Activated CD8-positive, alpha-beta memory T cell treated with anti-CD3 and anti-CD28 coated beads for 36 hours (primary cell): ENCODE results near the gene AGO4. TPM values are rescaled to one million over a fixed set of nuclear protein-coding genes. Genes with fewer than 3 reads are reported as not detected.
"Not testable (repeated sequence)": the region's sequence is repeated elsewhere in the genome, so short reads cannot be mapped to it uniquely, and the experiment has no call there.

Experiments used
- CTCF ChIA-PET: fragments of 350-600 bp; sonication (Branson Sonifier 250); formaldehyde crosslinking; loops from one replicate; lab custom pipeline; 2021; ENCODE audit warnings: antibody characterized with exemption; lab: Charles Lee
- POLR2A ChIA-PET: fragments of 350-600 bp; sonication (Branson Sonifier 250); formaldehyde crosslinking; loops from one replicate; lab custom pipeline; 2021; ENCODE audit warnings: antibody characterized with exemption; lab: Charles Lee
- total RNA-seq, 2 experiments: library from RNA; stranded (reverse); gene quantifications; one replicate each; pipeline ENCODE4 v1.2.3, GENCODE V29; 2021

Gene AGO4
- 1 to 10 TPM; 5.7 to 7.3 TPM for total RNA-seq

GRCh38 chr1:35807614-35808449, at the start of gene AGO4:
Gene AGO4 (plus strand): TSS chr1:35808016. CDS start chr1:35808417, 401 bp downstream.
- ChIA-PET CTCF (no interaction called here), POLR2A (interaction anchor here (0.6 to 1.1 kb wide), 2 partner anchors 38 to 364 kb away, joined by 3 to 4 read pairs; partner anchors contain the start of gene CLSPN)

GRCh38 chr1:35762141-35762540, 45.7 kb upstream of the AGO4 start:
- CTCF ChIA-PET, result interaction anchor here (1.0 kb wide), 1 partner anchor 194 kb away, joined by 3 read pairs; no protein-coding TSS in a partner anchor
- POLR2A ChIA-PET, result no interaction called here

GRCh38 chr1:35763201-35763600, 44.6 kb upstream of the AGO4 start:
- ChIA-PET POLR2A (no interaction called here), CTCF (interaction anchor here (1.6 kb wide), 1 partner anchor 47 kb away, joined by 4 read pairs; no protein-coding TSS in a partner anchor)

GRCh38 chr1:35764283-35764682, 43.5 kb upstream of the AGO4 start:
- ChIA-PET POLR2A (no interaction called here), CTCF (interaction anchor here (1.6 kb wide), 1 partner anchor 48 kb away, joined by 4 read pairs; no protein-coding TSS in a partner anchor)

GRCh38 chr1:35768350-35769187, 39.2 kb upstream of the AGO4 start:
- CTCF ChIA-PET, result interaction anchor here (0.9 to 4.6 kb wide), 7 partner anchors 41 to 317 kb away, joined by 3 to 11 read pairs (median 4); no protein-coding TSS in a partner anchor

GRCh38 chr1:35769188-35769758, 38.5 kb upstream of the AGO4 start:
- ChIA-PET POLR2A (interaction anchor here (0.5 to 1.5 kb wide), 13 partner anchors 9 to 737 kb away, joined by 3 to 11 read pairs (median 3); partner anchors contain the start of gene AGO4), CTCF (interaction anchor here (0.8 to 4.6 kb wide), 9 partner anchors 11 to 318 kb away, joined by 3 to 11 read pairs (median 4); no protein-coding TSS in a partner anchor)

More at GRCh38 chr1:35768350-35769187, 39.2 kb upstream of the AGO4 start:
- POLR2A ChIA-PET, result interaction anchor here (0.5 to 1.5 kb wide), 12 partner anchors 8 to 736 kb away, joined by 3 to 11 read pairs (median 3); partner anchors contain the start of gene AGO4

GRCh38 chr1:35773711-35774110, 34.1 kb upstream of the AGO4 start:
- ChIA-PET POLR2A (interaction anchor here (0.7 kb wide), 1 partner anchor 216 kb away, joined by 4 read pairs; the partner anchor contains the start of genes KIAA0319L and NCDN), CTCF (interaction anchor here (1.5 to 2.1 kb wide), 3 partner anchors 58 to 209 kb away, joined by 3 to 8 read pairs (median 6); no protein-coding TSS in a partner anchor)

- POLR2A ChIA-PET, result interaction anchor here (0.6 to 0.7 kb wide), 2 partner anchors 196 to 472 kb away, joined by 3 read pairs; no protein-coding TSS in a partner anchor
- CTCF ChIA-PET, result interaction anchor here (0.9 to 1.5 kb wide), 2 partner anchors 197 to 211 kb away, joined by 3 to 4 read pairs; no protein-coding TSS in a partner anchor
These were observed 31.6 kb upstream of the AGO4 start for GRCh38 chr1:35776172-35776571.

GRCh38 chr1:35777109-35777508, 30.7 kb upstream of the AGO4 start:
- ChIA-PET POLR2A (interaction anchor here (0.5 to 0.7 kb wide), 2 partner anchors 58 to 423 kb away, joined by 4 to 15 read pairs; no protein-coding TSS in a partner anchor), CTCF (interaction anchor here (0.9 to 1.5 kb wide), 2 partner anchors 198 to 212 kb away, joined by 3 to 4 read pairs; no protein-coding TSS in a partner anchor)

- ChIA-PET POLR2A (no interaction called here), CTCF (no interaction called here)
These were observed 24.7 kb upstream of the AGO4 start for GRCh38 chr1:35783055-35783583.

- CTCF ChIA-PET, result not testable (repeated sequence)
- POLR2A ChIA-PET, result interaction anchor here (0.5 kb wide), 1 partner anchor 65 kb away, joined by 3 read pairs; no protein-coding TSS in a partner anchor
These were observed 23.5 kb upstream of the AGO4 start for GRCh38 chr1:35784364-35784763.

GRCh38 chr1:35788139-35788538, 19.7 kb upstream of the AGO4 start:
- POLR2A ChIA-PET, result no interaction called here
- CTCF ChIA-PET, result no interaction called here

GRCh38 chr1:35790670-35791069, 17.1 kb upstream of the AGO4 start:
- ChIA-PET POLR2A (no interaction called here), CTCF (no interaction called here)

- ChIA-PET POLR2A (no interaction called here), CTCF (no interaction called here)
These were observed 12.5 kb upstream of the AGO4 start for GRCh38 chr1:35795295-35795694.

GRCh38 chr1:35797380-35797779, 10.4 kb upstream of the AGO4 start:
- ChIA-PET POLR2A (no interaction called here), CTCF (no interaction called here)

- POLR2A ChIA-PET, CTCF ChIA-PET: not testable (repeated sequence)
These were observed 9.8 kb upstream of the AGO4 start for GRCh38 chr1:35798019-35798418.

- POLR2A ChIA-PET, result not testable (repeated sequence)
- CTCF ChIA-PET, result interaction anchor here (0.7 kb wide), 1 partner anchor 15 kb away, joined by 3 read pairs; no protein-coding TSS in a partner anchor
These were observed 7.5 kb upstream of the AGO4 start for GRCh38 chr1:35800167-35800887.
